A204.1 (cell line): Measurements from ENCODE around the gene BAZ1B.
"Not testable (repeated sequence)": the region's sequence is repeated elsewhere in the genome, so short reads cannot be mapped to it uniquely, and the experiment has no call there.

ENCODE experiments used
- FAIRE-seq: peaks from 2 replicates; lab custom pipeline; 2012; peaks lifted over from hg19 to GRCh38; lab: Jason Lieb, UNC

The BAZ1B gene

GRCh38 chr7:73537051-73537450 lies 15.0 kb upstream of the BAZ1B start:
- FAIRE-seq, result no peak

- no peak for FAIRE-seq
Observed at GRCh38 chr7:73536479-73536878, 14.4 kb upstream of the BAZ1B start.

- not testable (repeated sequence) for FAIRE-seq
Observed at GRCh38 chr7:73535918-73536317, 13.8 kb upstream of the BAZ1B start.

- no peak for FAIRE-seq
Observed at GRCh38 chr7:73533742-73534141, 11.6 kb upstream of the BAZ1B start.

GRCh38 chr7:73532224-73532623 lies 10.1 kb upstream of the BAZ1B start:
- FAIRE-seq, result no peak

- FAIRE-seq, result no peak
Observed at GRCh38 chr7:73530800-73531199, 8.7 kb upstream of the BAZ1B start.

GRCh38 chr7:73526896-73527821 lies 5.1 kb upstream of the BAZ1B start:
- FAIRE-seq, result no peak

GRCh38 chr7:73526158-73526494 lies 4.0 kb upstream of the BAZ1B start:
- not testable (repeated sequence) for FAIRE-seq

GRCh38 chr7:73521636-73522104 lies 423 bp downstream of the BAZ1B start:
- no peak for FAIRE-seq

- FAIRE-seq, result no peak
Observed at GRCh38 chr7:73520673-73521635, 1.1 kb downstream of the BAZ1B start.

GRCh38 chr7:73519867-73520672 lies 2.0 kb downstream of the BAZ1B start:
- no peak for FAIRE-seq

- no peak for FAIRE-seq
Observed at GRCh38 chr7:73518470-73518869, 3.6 kb downstream of the BAZ1B start.

- FAIRE-seq, result no peak
Observed at GRCh38 chr7:73517241-73517995, 4.7 kb downstream of the BAZ1B start.

- no peak for FAIRE-seq
Observed at GRCh38 chr7:73515178-73515577, 6.9 kb downstream of the BAZ1B start.

GRCh38 chr7:73512018-73512780 lies 9.9 kb downstream of the BAZ1B start:
- FAIRE-seq, result no peak

GRCh38 chr7:73509463-73509862 lies 12.6 kb downstream of the BAZ1B start:
- FAIRE-seq, result no peak

GRCh38 chr7:73507556-73507955 lies 14.5 kb downstream of the BAZ1B start:
- no peak for FAIRE-seq

GRCh38 chr7:73504920-73505319 lies 17.2 kb downstream of the BAZ1B start:
- FAIRE-seq, result no peak

GRCh38 chr7:73504017-73504416 lies 18.1 kb downstream of the BAZ1B start:
- FAIRE-seq, result no peak

- FAIRE-seq, result no peak
Observed at GRCh38 chr7:73503229-73503628, 18.9 kb downstream of the BAZ1B start.

GRCh38 chr7:73496626-73497025 lies 25.5 kb downstream of the BAZ1B start:
- no peak for FAIRE-seq
